ENCODE data around the gene LIPT2. TPM values are rescaled to one million over a fixed set of nuclear protein-coding genes. Genes with fewer than 3 reads are reported as not detected.

The LIPT2 gene
- total and polyA plus RNA-seq, 2 donors (not counting 3 experiments of a cell fraction or from before 2014, with no cell fraction given), result 1.7 to 4.1 TPM

- no TSS peak for BruUV-seq (replicated peaks)
- dilution Hi-C loops (cut with MboI; ENCODE audit: extremely low pct_ligation_motif_present, low sequenced_read_pairs) (no loop called here), intact Hi-C loops (cut with micrococcal nuclease) (loop anchor here (10.0 kb wide), 1 partner anchor 284 kb away; the partner anchor contains the start of gene CHRDL2)
Measured at GRCh38 chr11:74450318-74450717, 43.2 kb downstream of the LIPT2 start.

More at GRCh38 chr11:74450318-74450717, 43.2 kb downstream of the LIPT2 start:
- H3K27ac ChIP-seq (ENCODE audit: insufficient read depth, low read depth, low read length), result no peak overlapping the region
- ChIA-PET CTCF (interaction anchor here (0.7 to 9.4 kb wide), 52 partner anchors 8 to 493 kb away, joined by 3 to 595 read pairs (median 6); partner anchors contain the start of genes C2CD3, KCNE3, PGM2L1 and POLD3), POLR2A (interaction anchor here (0.6 to 1.3 kb wide), 2 partner anchors 52 to 76 kb away, joined by 5 read pairs; partner anchors contain the start of gene PGM2L1)
- no peak overlapping the region for H3K4me3 ChIP-seq (replicated peaks in 1 of 3; ENCODE audit: insufficient read depth in 1 of 3, low read depth in 1 of 3, low read length in 3 of 3)
- peaks cover 11% of the 10 kb centered on the region for H3K4me1 ChIP-seq (ENCODE audit: control insufficient read depth, extremely low read depth, insufficient read depth, low read length)
- no peak overlapping the region for H3K4me2 ChIP-seq (ENCODE audit: insufficient read depth, low read length)
- FAIRE-seq, result no peak
- no peaks in the 10 kb centered on the region for H3K36me3 ChIP-seq (ENCODE audit: control insufficient read depth in 2 of 2, extremely low read depth in 1 of 2, insufficient read depth in 2 of 2, low read length in 2 of 2)
- no peaks in the 10 kb centered on the region for H3K9me3 ChIP-seq (replicated peaks; ENCODE audit: control insufficient read depth, insufficient read depth, low read length)
- no peak for TF ChIP-seq JUN (IDR thresholded peaks at IDR 0.05; ENCODE audit: borderline replicate concordance, insufficient read depth, insufficient read length, low read depth)
- TF ChIP-seq FOS (IDR thresholded peaks at IDR 0.05; ENCODE audit: borderline replicate concordance, insufficient read depth, low read length), result no peak
- TF ChIP-seq MYC (IDR thresholded peaks at IDR 0.05; ENCODE audit: low read depth, low read length), result no peak
- TF ChIP-seq POLR2A (IDR thresholded peaks at IDR 0.05; ENCODE audit: low read depth, low read length), result no peak
- TF ChIP-seq, protein P1, sequence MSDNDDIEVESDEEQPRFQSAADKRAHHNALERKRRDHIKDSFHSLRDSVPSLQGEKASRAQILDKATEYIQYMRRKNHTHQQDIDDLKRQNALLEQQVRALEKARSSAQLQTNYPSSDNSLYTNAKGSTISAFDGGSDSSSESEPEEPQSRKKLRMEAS (IDR thresholded peaks at IDR 0.05; ENCODE audit: insufficient read depth, insufficient read length), result no peak
- no peak for TF ChIP-seq GATA2 (IDR thresholded peaks at IDR 0.05; ENCODE audit: insufficient read depth, insufficient read length, low read depth, low read length)
- TF ChIP-seq EZH2 (IDR thresholded peaks at IDR 0.05; ENCODE audit: borderline replicate concordance, low read depth, low read length, severe bottlenecking), result no peak
- no peak for TF ChIP-seq CTCF (IDR thresholded peaks at IDR 0.05; ENCODE audit: extremely low read depth in 1 of 2, insufficient read depth in 1 of 2, low read depth in 1 of 2, low read length in 2 of 2)
- TF ChIP-seq POLR2AphosphoS5 (IDR thresholded peaks at IDR 0.05; ENCODE audit: insufficient read depth, low read depth, low read length), result no peak
- no peaks in the 10 kb centered on the region for H4K20me1 ChIP-seq (replicated peaks; ENCODE audit: control insufficient read depth, extremely low read depth, insufficient read depth, low read length)
- DNase-seq (ENCODE audit: low read depth, low spot score), result no peak
- H2AFZ ChIP-seq (ENCODE audit: low read depth, low read length), result no peak overlapping the region
- H3K9me1 ChIP-seq (replicated peaks; ENCODE audit: control insufficient read depth, extremely low read depth, insufficient read depth, low read length), result no peaks in the 10 kb centered on the region
- no peak overlapping the region for H3K9ac ChIP-seq (replicated peaks; ENCODE audit: extremely low read depth, insufficient read depth, low read length)
- H3K27me3 ChIP-seq (ENCODE audit: control insufficient read depth in 2 of 2, insufficient read depth in 2 of 2, low read length in 2 of 2), result no peaks in the 10 kb centered on the region
- H3K79me2 ChIP-seq (ENCODE audit: control insufficient read depth, insufficient read depth, low read length), result no peaks in the 10 kb centered on the region
